Liver (tissue), 3 donors: ENCODE data around the gene TMEM178B.

Source experiments
- EGR1 ChIP-seq, 2 donors: IDR thresholded peaks; 2 replicates each; pipeline ENCODE4 v1.6.1; 2016 to 2018; ENCODE audit warnings: antibody characterized with exemption in 2 of 2, low read depth in 2 of 2
- GABPA ChIP-seq, 2 donors: IDR thresholded peaks in 1 of 2; conservative IDR thresholded peaks in 1 of 2; 2 replicates each; pipeline ENCODE4 v1.6.1; 2016; ENCODE audit warnings: antibody characterized with exemption in 2 of 2, mild to moderate bottlenecking in 1 of 2, moderate library complexity in 1 of 2
- HNF4G ChIP-seq: IDR thresholded peaks from 2 replicates; pipeline ENCODE4 v1.6.1; 2016; ENCODE audit warnings: antibody characterized with exemption
- JUND ChIP-seq, 2 donors: IDR thresholded peaks; 2 replicates each; pipeline ENCODE4 v1.6.1; 2016; ENCODE audit warnings: antibody characterized with exemption in 2 of 2
- RAD21 ChIP-seq, 2 donors: IDR thresholded peaks; 2 replicates each; pipeline ENCODE4 v1.6.1; 2016; ENCODE audit warnings: antibody characterized with exemption in 2 of 2, mild to moderate bottlenecking in 2 of 2
- RXRA ChIP-seq, 2 donors: IDR thresholded peaks; 2 replicates each; pipeline ENCODE4 v1.6.1; 2017 to 2018; ENCODE audit warnings: antibody characterized with exemption in 2 of 2, mild to moderate bottlenecking in 1 of 2
- SP1 ChIP-seq: IDR thresholded peaks from 2 replicates; pipeline ENCODE4 v1.6.1; 2018; ENCODE audit warnings: antibody characterized with exemption, mild to moderate bottlenecking
- TAF1 ChIP-seq: conservative IDR thresholded peaks from 2 replicates; pipeline ENCODE4 v1.6.1; 2016; ENCODE audit warnings: antibody characterized with exemption, mild to moderate bottlenecking
- YY1 ChIP-seq: IDR thresholded peaks from 2 replicates; pipeline ENCODE4 v1.6.1; 2016; ENCODE audit warnings: antibody characterized with exemption, mild to moderate bottlenecking
- TF ChIP-seq, protein P1 (sequence below): fragments of 150-350 bp; IDR thresholded peaks from 2 replicates; pipeline ENCODE4 v1.5.1; 2017; ENCODE audit warnings: improper control_type of control experiment, low read depth, low read length; ENCODE audit not compliant: missing input control
- TF ChIP-seq, protein P2 (sequence below): IDR thresholded peaks from 2 replicates; pipeline ENCODE4 v1.6.1; 2016; ENCODE audit warnings: antibody characterized with exemption
- TF ChIP-seq, protein P3 (sequence below): IDR thresholded peaks from 2 replicates; pipeline ENCODE4 v1.6.1; 2016; ENCODE audit warnings: antibody characterized with exemption
- donor health status: healthy.
- donor health status: healthy.

GRCh38 chr7:141053626-141054025 is 20.2 kb upstream of the TMEM178B start:
- TF ChIP-seq RAD21 (IDR thresholded peaks at IDR 0.05): no peak
- TF ChIP-seq, protein P1, sequence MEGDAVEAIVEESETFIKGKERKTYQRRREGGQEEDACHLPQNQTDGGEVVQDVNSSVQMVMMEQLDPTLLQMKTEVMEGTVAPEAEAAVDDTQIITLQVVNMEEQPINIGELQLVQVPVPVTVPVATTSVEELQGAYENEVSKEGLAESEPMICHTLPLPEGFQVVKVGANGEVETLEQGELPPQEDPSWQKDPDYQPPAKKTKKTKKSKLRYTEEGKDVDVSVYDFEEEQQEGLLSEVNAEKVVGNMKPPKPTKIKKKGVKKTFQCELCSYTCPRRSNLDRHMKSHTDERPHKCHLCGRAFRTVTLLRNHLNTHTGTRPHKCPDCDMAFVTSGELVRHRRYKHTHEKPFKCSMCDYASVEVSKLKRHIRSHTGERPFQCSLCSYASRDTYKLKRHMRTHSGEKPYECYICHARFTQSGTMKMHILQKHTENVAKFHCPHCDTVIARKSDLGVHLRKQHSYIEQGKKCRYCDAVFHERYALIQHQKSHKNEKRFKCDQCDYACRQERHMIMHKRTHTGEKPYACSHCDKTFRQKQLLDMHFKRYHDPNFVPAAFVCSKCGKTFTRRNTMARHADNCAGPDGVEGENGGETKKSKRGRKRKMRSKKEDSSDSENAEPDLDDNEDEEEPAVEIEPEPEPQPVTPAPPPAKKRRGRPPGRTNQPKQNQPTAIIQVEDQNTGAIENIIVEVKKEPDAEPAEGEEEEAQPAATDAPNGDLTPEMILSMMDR: no peak
- TF ChIP-seq, protein P2, sequence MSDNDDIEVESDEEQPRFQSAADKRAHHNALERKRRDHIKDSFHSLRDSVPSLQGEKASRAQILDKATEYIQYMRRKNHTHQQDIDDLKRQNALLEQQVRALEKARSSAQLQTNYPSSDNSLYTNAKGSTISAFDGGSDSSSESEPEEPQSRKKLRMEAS: no peak
- TF ChIP-seq TAF1: no peak
- TF ChIP-seq, protein P3, sequence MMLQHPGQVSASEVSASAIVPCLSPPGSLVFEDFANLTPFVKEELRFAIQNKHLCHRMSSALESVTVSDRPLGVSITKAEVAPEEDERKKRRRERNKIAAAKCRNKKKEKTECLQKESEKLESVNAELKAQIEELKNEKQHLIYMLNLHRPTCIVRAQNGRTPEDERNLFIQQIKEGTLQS: no peak
- TF ChIP-seq RXRA (IDR thresholded peaks at IDR 0.05): no peak
- no peak for TF ChIP-seq HNF4G
- no peak for TF ChIP-seq YY1
- TF ChIP-seq JUND (IDR thresholded peaks at IDR 0.05): no peak
- TF ChIP-seq GABPA (IDR thresholded peaks at IDR 0.05 in 1 of 2, conservative IDR thresholded peaks at IDR 0.05 in 1 of 2): no peak
- TF ChIP-seq EGR1 (IDR thresholded peaks at IDR 0.05; ENCODE audit: low read depth in 2 of 2): no peak
- no peak for TF ChIP-seq SP1
